ENCODE results near the gene RRP8.

DNA sequence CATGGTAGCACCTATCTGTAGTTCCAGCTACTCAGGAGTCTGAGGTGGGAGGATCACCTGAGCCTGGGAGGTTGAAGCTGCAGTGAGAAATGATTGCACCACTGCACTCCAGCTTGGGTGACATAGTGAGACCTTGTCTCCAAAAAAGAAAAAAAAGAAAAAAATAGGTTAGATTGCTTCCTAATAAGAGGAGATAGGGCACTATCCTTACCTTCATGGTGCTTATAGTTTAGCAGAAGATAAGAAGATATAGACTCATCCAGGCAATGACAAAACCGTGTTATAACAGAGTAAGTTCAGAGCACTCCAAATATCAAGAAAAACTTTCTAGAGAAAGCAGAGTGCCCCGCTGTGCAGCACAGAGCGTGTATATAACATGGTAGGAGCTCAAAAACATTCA, 42.1 kb downstream of the RRP8 start:
- no peak for TF ChIP-seq JUND (IDR thresholded peaks at IDR 0.05; ENCODE audit: low read depth, low read length)
- TF ChIP-seq, protein P1, sequence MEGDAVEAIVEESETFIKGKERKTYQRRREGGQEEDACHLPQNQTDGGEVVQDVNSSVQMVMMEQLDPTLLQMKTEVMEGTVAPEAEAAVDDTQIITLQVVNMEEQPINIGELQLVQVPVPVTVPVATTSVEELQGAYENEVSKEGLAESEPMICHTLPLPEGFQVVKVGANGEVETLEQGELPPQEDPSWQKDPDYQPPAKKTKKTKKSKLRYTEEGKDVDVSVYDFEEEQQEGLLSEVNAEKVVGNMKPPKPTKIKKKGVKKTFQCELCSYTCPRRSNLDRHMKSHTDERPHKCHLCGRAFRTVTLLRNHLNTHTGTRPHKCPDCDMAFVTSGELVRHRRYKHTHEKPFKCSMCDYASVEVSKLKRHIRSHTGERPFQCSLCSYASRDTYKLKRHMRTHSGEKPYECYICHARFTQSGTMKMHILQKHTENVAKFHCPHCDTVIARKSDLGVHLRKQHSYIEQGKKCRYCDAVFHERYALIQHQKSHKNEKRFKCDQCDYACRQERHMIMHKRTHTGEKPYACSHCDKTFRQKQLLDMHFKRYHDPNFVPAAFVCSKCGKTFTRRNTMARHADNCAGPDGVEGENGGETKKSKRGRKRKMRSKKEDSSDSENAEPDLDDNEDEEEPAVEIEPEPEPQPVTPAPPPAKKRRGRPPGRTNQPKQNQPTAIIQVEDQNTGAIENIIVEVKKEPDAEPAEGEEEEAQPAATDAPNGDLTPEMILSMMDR (IDR thresholded peaks at IDR 0.05 in 2 of 3, conservative IDR thresholded peaks at IDR 0.05 in 1 of 3; ENCODE audit: control insufficient read depth in 2 of 3, extremely low read depth in 1 of 3, insufficient read depth in 1 of 3, low read depth in 3 of 3, low read length in 3 of 3): no peak
- TF ChIP-seq SUZ12 (IDR thresholded peaks at IDR 0.05; ENCODE audit: unreplicated experiment): no peak
- TF ChIP-seq, protein P2, sequence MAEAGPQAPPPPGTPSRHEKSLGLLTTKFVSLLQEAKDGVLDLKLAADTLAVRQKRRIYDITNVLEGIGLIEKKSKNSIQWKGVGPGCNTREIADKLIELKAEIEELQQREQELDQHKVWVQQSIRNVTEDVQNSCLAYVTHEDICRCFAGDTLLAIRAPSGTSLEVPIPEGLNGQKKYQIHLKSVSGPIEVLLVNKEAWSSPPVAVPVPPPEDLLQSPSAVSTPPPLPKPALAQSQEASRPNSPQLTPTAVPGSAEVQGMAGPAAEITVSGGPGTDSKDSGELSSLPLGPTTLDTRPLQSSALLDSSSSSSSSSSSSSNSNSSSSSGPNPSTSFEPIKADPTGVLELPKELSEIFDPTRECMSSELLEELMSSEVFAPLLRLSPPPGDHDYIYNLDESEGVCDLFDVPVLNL (IDR thresholded peaks at IDR 0.05; ENCODE audit: low read depth, low read length): no peak
- no peak for TF ChIP-seq STAT1 (conservative IDR thresholded peaks at IDR 0.05)
- no peak for TF ChIP-seq ZNF622 (IDR thresholded peaks at IDR 0.05)
- no peak for TF ChIP-seq EZH2 (IDR thresholded peaks at IDR 0.05; ENCODE audit: borderline replicate concordance, control insufficient read depth, low read depth, low read length)
- TF ChIP-seq, protein P3, sequence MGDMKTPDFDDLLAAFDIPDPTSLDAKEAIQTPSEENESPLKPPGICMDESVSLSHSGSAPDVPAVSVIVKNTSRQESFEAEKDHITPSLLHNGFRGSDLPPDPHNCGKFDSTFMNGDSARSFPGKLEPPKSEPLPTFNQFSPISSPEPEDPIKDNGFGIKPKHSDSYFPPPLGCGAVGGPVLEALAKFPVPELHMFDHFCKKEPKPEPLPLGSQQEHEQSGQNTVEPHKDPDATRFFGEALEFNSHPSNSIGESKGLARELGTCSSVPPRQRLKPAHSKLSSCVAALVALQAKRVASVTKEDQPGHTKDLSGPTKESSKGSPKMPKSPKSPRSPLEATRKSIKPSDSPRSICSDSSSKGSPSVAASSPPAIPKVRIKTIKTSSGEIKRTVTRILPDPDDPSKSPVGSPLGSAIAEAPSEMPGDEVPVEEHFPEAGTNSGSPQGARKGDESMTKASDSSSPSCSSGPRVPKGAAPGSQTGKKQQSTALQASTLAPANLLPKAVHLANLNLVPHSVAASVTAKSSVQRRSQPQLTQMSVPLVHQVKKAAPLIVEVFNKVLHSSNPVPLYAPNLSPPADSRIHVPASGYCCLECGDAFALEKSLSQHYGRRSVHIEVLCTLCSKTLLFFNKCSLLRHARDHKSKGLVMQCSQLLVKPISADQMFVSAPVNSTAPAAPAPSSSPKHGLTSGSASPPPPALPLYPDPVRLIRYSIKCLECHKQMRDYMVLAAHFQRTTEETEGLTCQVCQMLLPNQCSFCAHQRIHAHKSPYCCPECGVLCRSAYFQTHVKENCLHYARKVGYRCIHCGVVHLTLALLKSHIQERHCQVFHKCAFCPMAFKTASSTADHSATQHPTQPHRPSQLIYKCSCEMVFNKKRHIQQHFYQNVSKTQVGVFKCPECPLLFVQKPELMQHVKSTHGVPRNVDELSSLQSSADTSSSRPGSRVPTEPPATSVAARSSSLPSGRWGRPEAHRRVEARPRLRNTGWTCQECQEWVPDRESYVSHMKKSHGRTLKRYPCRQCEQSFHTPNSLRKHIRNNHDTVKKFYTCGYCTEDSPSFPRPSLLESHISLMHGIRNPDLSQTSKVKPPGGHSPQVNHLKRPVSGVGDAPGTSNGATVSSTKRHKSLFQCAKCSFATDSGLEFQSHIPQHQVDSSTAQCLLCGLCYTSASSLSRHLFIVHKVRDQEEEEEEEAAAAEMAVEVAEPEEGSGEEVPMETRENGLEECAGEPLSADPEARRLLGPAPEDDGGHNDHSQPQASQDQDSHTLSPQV (IDR thresholded peaks at IDR 0.05): no peak

All from GM12878 (cell line).